ENCODE data around the gene SVIL.

DNA sequence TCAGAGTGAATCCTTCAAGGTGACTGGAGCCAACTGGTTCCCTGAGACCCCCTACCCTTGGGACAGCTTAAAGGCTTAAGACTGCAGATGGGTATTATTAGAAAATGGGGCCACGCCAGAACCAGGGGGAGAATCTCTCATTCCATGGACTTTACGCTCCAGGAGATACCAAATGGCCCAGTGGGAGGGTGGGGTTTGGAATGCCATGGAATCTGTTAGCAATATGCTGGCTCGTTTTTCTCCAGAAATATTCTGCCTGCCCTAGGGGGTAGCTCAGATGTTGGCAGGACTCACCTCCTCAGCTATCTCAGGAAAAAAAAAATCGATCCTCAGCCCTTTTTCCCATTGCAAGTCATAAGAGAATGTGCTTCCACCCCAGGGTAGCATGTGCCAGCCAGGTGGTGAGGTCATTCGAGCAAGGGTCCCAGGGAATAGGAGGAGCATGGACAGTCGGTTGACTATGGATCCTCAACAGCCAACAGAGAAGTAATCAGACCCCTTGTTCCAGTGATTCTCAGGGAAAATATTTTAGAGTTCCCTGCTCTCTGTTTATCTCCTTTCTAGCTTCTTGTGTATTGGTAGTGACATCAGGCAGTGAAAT, 22.9 kb downstream of the SVIL start:
- TF ChIP-seq, protein P1, sequence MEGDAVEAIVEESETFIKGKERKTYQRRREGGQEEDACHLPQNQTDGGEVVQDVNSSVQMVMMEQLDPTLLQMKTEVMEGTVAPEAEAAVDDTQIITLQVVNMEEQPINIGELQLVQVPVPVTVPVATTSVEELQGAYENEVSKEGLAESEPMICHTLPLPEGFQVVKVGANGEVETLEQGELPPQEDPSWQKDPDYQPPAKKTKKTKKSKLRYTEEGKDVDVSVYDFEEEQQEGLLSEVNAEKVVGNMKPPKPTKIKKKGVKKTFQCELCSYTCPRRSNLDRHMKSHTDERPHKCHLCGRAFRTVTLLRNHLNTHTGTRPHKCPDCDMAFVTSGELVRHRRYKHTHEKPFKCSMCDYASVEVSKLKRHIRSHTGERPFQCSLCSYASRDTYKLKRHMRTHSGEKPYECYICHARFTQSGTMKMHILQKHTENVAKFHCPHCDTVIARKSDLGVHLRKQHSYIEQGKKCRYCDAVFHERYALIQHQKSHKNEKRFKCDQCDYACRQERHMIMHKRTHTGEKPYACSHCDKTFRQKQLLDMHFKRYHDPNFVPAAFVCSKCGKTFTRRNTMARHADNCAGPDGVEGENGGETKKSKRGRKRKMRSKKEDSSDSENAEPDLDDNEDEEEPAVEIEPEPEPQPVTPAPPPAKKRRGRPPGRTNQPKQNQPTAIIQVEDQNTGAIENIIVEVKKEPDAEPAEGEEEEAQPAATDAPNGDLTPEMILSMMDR (conservative IDR thresholded peaks at IDR 0.05; ENCODE audit: low read length): no peak
- no peak for TF ChIP-seq EZH2phosphoT487 (IDR thresholded peaks at IDR 0.05; ENCODE audit: borderline replicate concordance)
